Transverse colon (tissue), 4 donors: ENCODE measurements around the gene LSR.

ENCODE experiments used
- EP300 ChIP-seq: sonication (generic); formaldehyde crosslinking; IDR thresholded peaks from one replicate; pipeline ENCODE4 v1.6.1; 2017; ENCODE audit warnings: antibody characterized with exemption, low read depth
- POLR2A ChIP-seq: fragments of 450-650 bp; IDR thresholded peaks from one replicate; pipeline ENCODE4 v1.6.1; 2016; ENCODE audit warnings: antibody characterized with exemption, mild to moderate bottlenecking, moderate library complexity
- POLR2AphosphoS5 ChIP-seq, 3 donors: sonication (generic); formaldehyde crosslinking; IDR thresholded peaks; one replicate each; pipeline ENCODE4 v1.6.1; 2016; ENCODE audit warnings: antibody characterized with exemption in 3 of 3
- TF ChIP-seq, protein P1 (sequence below), 5 experiments: fragments of 200-600 bp in 3 of 5; fragments of 450-650 bp in 2 of 5; sonication (generic) in 3 of 5; IDR thresholded peaks; 1 replicate in 2 of 5; 2 replicates in 3 of 5; pipeline ENCODE4 v1.5.1; 2016 to 2017; ENCODE audit warnings: antibody characterized with exemption in 5 of 5, inconsistent platforms in 3 of 5, mild to moderate bottlenecking in 2 of 5, moderate library complexity in 1 of 5

DNA sequence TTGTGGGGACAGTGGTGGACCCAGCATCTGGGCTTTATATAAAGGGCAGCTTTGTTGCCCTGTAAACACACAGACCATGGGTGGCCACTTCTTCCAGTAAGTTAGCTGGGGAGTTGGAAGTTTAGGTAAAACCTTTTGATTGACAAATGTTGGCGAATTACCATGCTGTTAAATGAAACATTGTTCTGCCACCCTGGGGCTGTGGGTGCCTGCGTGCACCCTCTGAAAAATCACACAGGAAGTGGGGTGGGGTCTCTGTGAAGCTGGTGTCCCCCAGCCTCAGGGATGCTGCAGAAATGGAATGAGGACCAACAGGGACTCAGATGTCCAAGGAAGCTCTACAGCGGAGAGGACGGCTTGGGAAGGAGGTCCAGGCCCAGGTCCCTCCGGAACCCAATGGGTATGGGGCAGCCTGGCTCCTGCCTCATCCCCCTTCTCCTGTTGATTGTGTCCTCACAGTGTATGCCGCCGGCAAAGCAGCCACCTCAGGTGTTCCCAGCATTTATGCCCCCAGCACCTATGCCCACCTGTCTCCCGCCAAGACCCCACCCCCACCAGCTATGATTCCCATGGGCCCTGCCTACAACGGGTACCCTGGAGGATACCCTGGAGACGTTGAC, 17.2 kb downstream of the LSR start:
- TF ChIP-seq POLR2A (no peak), EP300 (no peak), POLR2AphosphoS5 (IDR thresholded peaks at IDR 0.05) (no peak)
- TF ChIP-seq, protein P1, sequence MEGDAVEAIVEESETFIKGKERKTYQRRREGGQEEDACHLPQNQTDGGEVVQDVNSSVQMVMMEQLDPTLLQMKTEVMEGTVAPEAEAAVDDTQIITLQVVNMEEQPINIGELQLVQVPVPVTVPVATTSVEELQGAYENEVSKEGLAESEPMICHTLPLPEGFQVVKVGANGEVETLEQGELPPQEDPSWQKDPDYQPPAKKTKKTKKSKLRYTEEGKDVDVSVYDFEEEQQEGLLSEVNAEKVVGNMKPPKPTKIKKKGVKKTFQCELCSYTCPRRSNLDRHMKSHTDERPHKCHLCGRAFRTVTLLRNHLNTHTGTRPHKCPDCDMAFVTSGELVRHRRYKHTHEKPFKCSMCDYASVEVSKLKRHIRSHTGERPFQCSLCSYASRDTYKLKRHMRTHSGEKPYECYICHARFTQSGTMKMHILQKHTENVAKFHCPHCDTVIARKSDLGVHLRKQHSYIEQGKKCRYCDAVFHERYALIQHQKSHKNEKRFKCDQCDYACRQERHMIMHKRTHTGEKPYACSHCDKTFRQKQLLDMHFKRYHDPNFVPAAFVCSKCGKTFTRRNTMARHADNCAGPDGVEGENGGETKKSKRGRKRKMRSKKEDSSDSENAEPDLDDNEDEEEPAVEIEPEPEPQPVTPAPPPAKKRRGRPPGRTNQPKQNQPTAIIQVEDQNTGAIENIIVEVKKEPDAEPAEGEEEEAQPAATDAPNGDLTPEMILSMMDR (IDR thresholded peaks at IDR 0.05), result no peak
